ENCODE data around the gene VAV2. TPM values are rescaled to one million over a fixed set of nuclear protein-coding genes. Genes with fewer than 3 reads are reported as not detected.

VAV2 gene
- total RNA-seq, 1 experiment from 2014 or later = 9.7 TPM

GRCh38 chr9:133993635-133994253 is 1.6 kb upstream of the VAV2 start:
- Histone ChIP-seq H3K4me1 (ENCODE audit: insufficient read depth, low read length) (peaks cover 13% of the 10 kb centered on the region), H3K79me2 (ENCODE audit: low read length) (peaks cover 27% of the 10 kb centered on the region), H3K9me2 (replicated peaks; ENCODE audit: low read length) (no peaks in the 10 kb centered on the region), H3K27ac (ENCODE audit: low read length) (no peak overlapping the region), H3K27me3 (ENCODE audit: low read length) (no peaks in the 10 kb centered on the region), H3K36me3 (ENCODE audit: low read depth, low read length) (no peaks in the 10 kb centered on the region), H3F3A (ENCODE audit: low read length, unreplicated experiment) (no peaks in the 10 kb centered on the region), H3K4me3 (ENCODE audit: low read length) (peak overlapping the region; percentile 70; the same call in 1 of the 2 replicates), H3K9me3 (ENCODE audit: low read length) (no peaks in the 10 kb centered on the region), H3K4me2 (ENCODE audit: low read length) (peak overlapping the region; percentile 91), H3K9ac (ENCODE audit: low read length) (peak overlapping the region; percentile 78; the same call in 1 of the 2 replicates), H2AFZ (ENCODE audit: low read length) (peak overlapping the region; percentile 71), H4K20me1 (ENCODE audit: low read length) (peaks cover 11% of the 10 kb centered on the region; the same call in 1 of the 2 replicates)
- CTCF ChIA-PET = interaction anchor here (0.6 to 1.9 kb wide), 2 partner anchors 38 to 211 kb away, joined by 6 to 11 read pairs; no protein-coding TSS in a partner anchor
- no peak for DNase-seq
- intact Hi-C loops (cut with micrococcal nuclease) = loop anchor here (1.0 to 2.0 kb wide), 3 partner anchors 119 to 211 kb away; no protein-coding TSS in a partner anchor
- POLR2A ChIA-PET (ENCODE audit: unreplicated experiment) = interaction anchor here (0.7 kb wide), 1 partner anchor 553 kb away, joined by 3 read pairs; no protein-coding TSS in a partner anchor
- ATAC-seq = no peak
- TF ChIP-seq EZH2phosphoT487 (IDR thresholded peaks at IDR 0.05; ENCODE audit: borderline replicate concordance, low read length) (no peak), EZH2 (IDR thresholded peaks at IDR 0.05; ENCODE audit: low read length, unreplicated experiment) (no peak), CTCF (conservative IDR thresholded peaks at IDR 0.05; ENCODE audit: low read depth, low read length) (no peak)
- no TSS peak for BruUV-seq (replicated peaks)

- BruUV-seq (replicated peaks) = TSS peak; percentile 81
Measured at GRCh38 chr9:133992780-133993634, 883 bp upstream of the VAV2 start.

More at GRCh38 chr9:133992780-133993634, 883 bp upstream of the VAV2 start:
- Histone ChIP-seq H3K27me3 (ENCODE audit: low read length) (no peaks in the 10 kb centered on the region), H3F3A (ENCODE audit: low read length, unreplicated experiment) (no peaks in the 10 kb centered on the region), H4K20me1 (ENCODE audit: low read length) (peaks cover 11% of the 10 kb centered on the region; the same call in 1 of the 2 replicates), H3K9ac (ENCODE audit: low read length) (peak overlapping the region; percentile 78), H3K9me3 (ENCODE audit: low read length) (no peaks in the 10 kb centered on the region), H2AFZ (ENCODE audit: low read length) (peak overlapping the region; percentile 71), H3K4me2 (ENCODE audit: low read length) (peak overlapping the region; percentile 91), H3K79me2 (ENCODE audit: low read length) (peaks cover 34% of the 10 kb centered on the region), H3K9me2 (replicated peaks; ENCODE audit: low read length) (no peaks in the 10 kb centered on the region), H3K4me3 (ENCODE audit: low read length) (peak overlapping the region; percentile 70), H3K36me3 (ENCODE audit: low read depth, low read length) (no peaks in the 10 kb centered on the region), H3K4me1 (ENCODE audit: insufficient read depth, low read length) (peaks cover 13% of the 10 kb centered on the region), H3K27ac (ENCODE audit: low read length) (peak overlapping the region; percentile 36)
- ChIA-PET POLR2A (ENCODE audit: unreplicated experiment) (no interaction called here), CTCF (interaction anchor here (1.9 kb wide), 1 partner anchor 211 kb away, joined by 11 read pairs; no protein-coding TSS in a partner anchor)
- ATAC-seq (peak; percentile 54), DNase-seq (peak; percentile 79)
- TF ChIP-seq CTCF (conservative IDR thresholded peaks at IDR 0.05; ENCODE audit: low read depth, low read length) = peak; percentile 61
- TF ChIP-seq EZH2 (IDR thresholded peaks at IDR 0.05; ENCODE audit: low read length, unreplicated experiment) = no peak
- TF ChIP-seq EZH2phosphoT487 (IDR thresholded peaks at IDR 0.05; ENCODE audit: borderline replicate concordance, low read length) = no peak
- intact Hi-C loops (cut with micrococcal nuclease) = loop anchor here (2.0 kb wide), 1 partner anchor 118 kb away; no protein-coding TSS in a partner anchor
